ENCODE results near the gene CCDC86. TPM values are rescaled to one million over a fixed set of nuclear protein-coding genes. Genes with fewer than 3 reads are reported as not detected.

Gene CCDC86
- total RNA-seq, 2 experiments from 2014 or later = 21.3 to 24.7 TPM

- no peak for DNase-seq (ENCODE audit: low spot score)
- no peaks in the 10 kb centered on the region for H3K9me3 ChIP-seq (ENCODE audit: low read length)
- POLR2A ChIA-PET = interaction anchor here (0.8 to 2.3 kb wide), 2 partner anchors 10 to 12 kb away, joined by 3 to 7 read pairs; no protein-coding TSS in a partner anchor
- H3K27ac ChIP-seq (ENCODE audit: low read depth, low read length, poor library complexity, severe bottlenecking) = no peak overlapping the region
- H3K36me3 ChIP-seq (ENCODE audit: insufficient read depth, low read length) = peaks cover 33% of the 10 kb centered on the region
- no peaks in the 10 kb centered on the region for H3K79me2 ChIP-seq (ENCODE audit: insufficient read depth, low read depth, low read length)
- no peaks in the 10 kb centered on the region for H3K9me2 ChIP-seq (ENCODE audit: insufficient read depth, low read length)
- CTCF ChIA-PET (ENCODE audit: unreplicated experiment) = no interaction called here
- H4K20me1 ChIP-seq (ENCODE audit: insufficient read depth, low read length) = no peaks in the 10 kb centered on the region
- no peak overlapping the region for H2AFZ ChIP-seq (ENCODE audit: low read length)
- intact Hi-C loops (cut with micrococcal nuclease; ENCODE audit: unreplicated experiment) = no loop called here
- no peak overlapping the region for H3K4me2 ChIP-seq (ENCODE audit: low read length)
- no peaks in the 10 kb centered on the region for H3K4me1 ChIP-seq (ENCODE audit: insufficient read depth, low read length, poor library complexity, severe bottlenecking)
- no TSS peak for BruUV-seq (replicated peaks)
- no peak overlapping the region for H3K4me3 ChIP-seq (ENCODE audit: low read depth, low read length, poor library complexity, severe bottlenecking)
- no peak for TF ChIP-seq EZH2phosphoT487 (IDR thresholded peaks at IDR 0.05; ENCODE audit: borderline replicate concordance, low read depth, low read length)
- TF ChIP-seq CTCF (conservative IDR thresholded peaks at IDR 0.05; ENCODE audit: low read length) = no peak
Observed at GRCh38 chr11:60876168-60876485, 34.2 kb downstream of the CCDC86 start.

GRCh38 chr11:60878245-60879101 is 36.6 kb downstream of the CCDC86 start:
- Histone ChIP-seq H3K4me2 (ENCODE audit: low read length) (no peak overlapping the region), H3K4me3 (ENCODE audit: low read depth, low read length, poor library complexity, severe bottlenecking) (no peak overlapping the region), H3K27ac (ENCODE audit: low read depth, low read length, poor library complexity, severe bottlenecking) (no peak overlapping the region), H2AFZ (ENCODE audit: low read length) (no peak overlapping the region), H3K4me1 (ENCODE audit: insufficient read depth, low read length, poor library complexity, severe bottlenecking) (no peaks in the 10 kb centered on the region), H3K36me3 (ENCODE audit: insufficient read depth, low read length) (peaks cover 34% of the 10 kb centered on the region), H3K9me3 (ENCODE audit: low read length) (no peaks in the 10 kb centered on the region), H3K9me2 (ENCODE audit: insufficient read depth, low read length) (no peaks in the 10 kb centered on the region), H3K79me2 (ENCODE audit: insufficient read depth, low read depth, low read length) (no peaks in the 10 kb centered on the region), H4K20me1 (ENCODE audit: insufficient read depth, low read length) (no peaks in the 10 kb centered on the region)
- BruUV-seq (replicated peaks) = no TSS peak
- ChIA-PET POLR2A (interaction anchor here (1.2 kb wide), 1 partner anchor 10 kb away, joined by 3 read pairs; no protein-coding TSS in a partner anchor), CTCF (ENCODE audit: unreplicated experiment) (no interaction called here)
- intact Hi-C loops (cut with micrococcal nuclease; ENCODE audit: unreplicated experiment) = no loop called here
- TF ChIP-seq EZH2phosphoT487 (IDR thresholded peaks at IDR 0.05; ENCODE audit: borderline replicate concordance, low read depth, low read length) (no peak), CTCF (conservative IDR thresholded peaks at IDR 0.05; ENCODE audit: low read length) (no peak)
- DNase-seq (ENCODE audit: low spot score) = no peak

GRCh38 chr11:60879104-60879503 is 37.2 kb downstream of the CCDC86 start:
- Histone ChIP-seq H3K4me2 (ENCODE audit: low read length) (no peak overlapping the region), H2AFZ (ENCODE audit: low read length) (no peak overlapping the region), H3K36me3 (ENCODE audit: insufficient read depth, low read length) (peaks cover 34% of the 10 kb centered on the region), H3K4me3 (ENCODE audit: low read depth, low read length, poor library complexity, severe bottlenecking) (no peak overlapping the region), H3K4me1 (ENCODE audit: insufficient read depth, low read length, poor library complexity, severe bottlenecking) (no peaks in the 10 kb centered on the region), H3K27ac (ENCODE audit: low read depth, low read length, poor library complexity, severe bottlenecking) (no peak overlapping the region), H3K9me3 (ENCODE audit: low read length) (no peaks in the 10 kb centered on the region), H3K79me2 (ENCODE audit: insufficient read depth, low read depth, low read length) (no peaks in the 10 kb centered on the region), H3K9me2 (ENCODE audit: insufficient read depth, low read length) (no peaks in the 10 kb centered on the region), H4K20me1 (ENCODE audit: insufficient read depth, low read length) (no peaks in the 10 kb centered on the region)
- intact Hi-C loops (cut with micrococcal nuclease; ENCODE audit: unreplicated experiment) = no loop called here
- no TSS peak for BruUV-seq (replicated peaks)
- DNase-seq (ENCODE audit: low spot score) = no peak
- POLR2A ChIA-PET = no interaction called here
- TF ChIP-seq EZH2phosphoT487 (IDR thresholded peaks at IDR 0.05; ENCODE audit: borderline replicate concordance, low read depth, low read length) (no peak), CTCF (conservative IDR thresholded peaks at IDR 0.05; ENCODE audit: low read length) (no peak)
- CTCF ChIA-PET (ENCODE audit: unreplicated experiment) = no interaction called here

Data from OCI-LY7 (cell line).